NT2/D1 (cell line): ENCODE data around the gene AP5Z1.

Source experiments
- SUZ12 ChIP-seq: IDR thresholded peaks from 2 replicates; pipeline ENCODE4 v1.6.1; 2011; ENCODE audit not compliant: insufficient read length, insufficient read depth; ENCODE audit errors: extremely low read depth
- ZNF274 ChIP-seq: IDR thresholded peaks from 2 replicates; pipeline ENCODE4 v1.6.1; 2011; ENCODE audit warnings: mild to moderate bottlenecking, low read depth, low read length

DNA sequence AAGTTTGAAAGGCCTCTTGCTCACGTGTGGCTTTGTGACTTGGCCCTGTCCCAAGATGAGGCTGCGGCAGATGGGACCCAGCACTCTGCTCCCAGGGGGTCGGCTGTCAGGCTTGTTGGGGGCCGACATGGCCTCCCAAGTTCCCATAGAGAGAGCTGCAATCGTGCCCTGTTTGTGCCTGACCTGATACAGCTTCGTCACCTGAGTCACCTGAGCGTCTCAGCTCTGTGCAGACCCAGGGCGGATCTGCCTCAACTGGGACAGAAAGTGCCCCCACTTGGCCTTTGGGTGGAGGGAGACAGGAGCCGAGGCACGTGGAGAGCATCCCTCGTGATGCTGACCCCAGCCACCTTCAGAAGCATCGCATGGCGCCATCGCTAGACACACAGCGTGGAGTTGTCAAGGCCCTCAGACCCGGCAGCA is 64.7 kb downstream of the AP5Z1 start:
- TF ChIP-seq ZNF274: no peak
- TF ChIP-seq SUZ12: no peak
